ENCODE results near the gene JAM2. TPM values are rescaled to one million over a fixed set of nuclear protein-coding genes. Genes with fewer than 3 reads are reported as not detected.
"Not testable (repeated sequence)": the region's sequence is repeated elsewhere in the genome, so short reads cannot be mapped to it uniquely, and the experiment has no call there.

The JAM2 gene
- total RNA-seq, 2 donors from 2014 or later = 3.7 to 9.5 TPM

DNA sequence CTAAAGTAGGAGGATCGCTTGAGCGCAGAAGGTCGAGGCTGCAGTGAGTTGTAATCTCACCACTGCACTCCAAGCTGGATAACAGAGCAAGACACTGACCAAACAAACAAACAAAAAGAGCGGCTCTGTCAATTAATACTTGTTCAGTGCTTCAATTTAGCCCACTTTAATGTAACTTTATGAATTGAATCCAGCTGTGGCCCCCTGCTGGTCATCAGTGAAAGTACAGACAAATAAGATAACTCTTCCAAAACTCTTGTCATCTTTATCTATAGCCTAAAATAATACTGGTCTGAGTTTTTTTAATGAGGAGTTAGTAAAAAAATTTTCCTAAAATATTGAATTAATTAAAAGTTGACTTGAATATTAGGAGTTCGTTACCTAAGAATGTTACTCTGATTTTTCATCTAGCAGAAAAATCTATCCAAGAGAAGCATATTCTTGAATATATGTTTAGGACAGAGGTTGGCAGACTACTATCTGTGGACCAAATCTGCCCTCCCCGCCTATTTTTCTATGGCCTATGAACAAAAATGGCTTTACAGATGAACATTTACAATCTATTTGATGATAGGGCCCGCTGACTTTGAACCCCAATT is 69.5 kb downstream of the JAM2 start:
- TF ChIP-seq, protein P1, sequence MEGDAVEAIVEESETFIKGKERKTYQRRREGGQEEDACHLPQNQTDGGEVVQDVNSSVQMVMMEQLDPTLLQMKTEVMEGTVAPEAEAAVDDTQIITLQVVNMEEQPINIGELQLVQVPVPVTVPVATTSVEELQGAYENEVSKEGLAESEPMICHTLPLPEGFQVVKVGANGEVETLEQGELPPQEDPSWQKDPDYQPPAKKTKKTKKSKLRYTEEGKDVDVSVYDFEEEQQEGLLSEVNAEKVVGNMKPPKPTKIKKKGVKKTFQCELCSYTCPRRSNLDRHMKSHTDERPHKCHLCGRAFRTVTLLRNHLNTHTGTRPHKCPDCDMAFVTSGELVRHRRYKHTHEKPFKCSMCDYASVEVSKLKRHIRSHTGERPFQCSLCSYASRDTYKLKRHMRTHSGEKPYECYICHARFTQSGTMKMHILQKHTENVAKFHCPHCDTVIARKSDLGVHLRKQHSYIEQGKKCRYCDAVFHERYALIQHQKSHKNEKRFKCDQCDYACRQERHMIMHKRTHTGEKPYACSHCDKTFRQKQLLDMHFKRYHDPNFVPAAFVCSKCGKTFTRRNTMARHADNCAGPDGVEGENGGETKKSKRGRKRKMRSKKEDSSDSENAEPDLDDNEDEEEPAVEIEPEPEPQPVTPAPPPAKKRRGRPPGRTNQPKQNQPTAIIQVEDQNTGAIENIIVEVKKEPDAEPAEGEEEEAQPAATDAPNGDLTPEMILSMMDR (IDR thresholded peaks at IDR 0.05) = peak; percentile 82
- peak; percentile 32 for DNase-seq
- no peaks in the 10 kb centered on the region for H3K9me3 ChIP-seq
- H3K36me3 ChIP-seq = no peaks in the 10 kb centered on the region
- H3K4me3 ChIP-seq = no peak overlapping the region
- H3K4me1 ChIP-seq = no peaks in the 10 kb centered on the region
- no peak overlapping the region for H3K9ac ChIP-seq (ENCODE audit: low read depth in 2 of 2, low read length in 2 of 2)
- intact Hi-C loops (cut with DNase I) = loop anchor here (2.0 kb wide), 1 partner anchor 100 kb away; no protein-coding TSS in a partner anchor
- H3K27me3 ChIP-seq = no peaks in the 10 kb centered on the region
- H3K27ac ChIP-seq = no peak overlapping the region

DNA sequence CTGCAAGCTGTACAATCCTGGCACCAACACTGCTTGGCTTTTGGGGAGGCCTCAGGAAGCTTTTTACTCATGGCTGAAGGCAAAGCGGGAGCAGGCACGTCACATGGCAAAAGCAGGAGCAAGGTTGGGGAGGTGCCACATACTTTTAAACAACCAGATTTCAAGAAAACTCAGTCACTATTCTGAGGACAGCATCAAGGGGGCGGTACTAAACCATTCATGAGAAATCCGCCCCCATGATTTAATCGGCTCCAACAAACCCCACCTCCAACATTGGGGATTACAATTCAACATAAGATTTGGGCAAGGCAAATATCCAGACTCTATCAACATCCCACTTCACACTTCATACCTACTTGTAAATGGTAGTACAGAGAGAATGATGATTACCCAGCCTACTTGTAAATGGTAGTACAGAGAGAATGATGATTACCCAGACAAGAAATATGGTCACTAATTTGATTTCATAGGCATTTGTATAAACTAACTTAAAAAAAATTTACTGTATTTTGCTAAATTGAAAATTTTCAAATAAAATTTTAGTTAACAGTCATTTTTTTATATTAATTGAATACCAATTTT is 70.7 kb downstream of the JAM2 start:
- Histone ChIP-seq H3K4me3 (no peak overlapping the region), H3K27me3 (no peaks in the 10 kb centered on the region), H3K27ac (no peak overlapping the region), H3K9ac (ENCODE audit: low read depth in 2 of 2, low read length in 2 of 2) (no peak overlapping the region), H3K36me3 (no peaks in the 10 kb centered on the region), H3K4me1 (no peaks in the 10 kb centered on the region), H3K9me3 (no peaks in the 10 kb centered on the region)
- no peak for DNase-seq
- TF ChIP-seq, protein P1 (IDR thresholded peaks at IDR 0.05) = no peak
- intact Hi-C loops (cut with DNase I) = loop anchor here (2.0 kb wide), 1 partner anchor 101 kb away; no protein-coding TSS in a partner anchor

DNA sequence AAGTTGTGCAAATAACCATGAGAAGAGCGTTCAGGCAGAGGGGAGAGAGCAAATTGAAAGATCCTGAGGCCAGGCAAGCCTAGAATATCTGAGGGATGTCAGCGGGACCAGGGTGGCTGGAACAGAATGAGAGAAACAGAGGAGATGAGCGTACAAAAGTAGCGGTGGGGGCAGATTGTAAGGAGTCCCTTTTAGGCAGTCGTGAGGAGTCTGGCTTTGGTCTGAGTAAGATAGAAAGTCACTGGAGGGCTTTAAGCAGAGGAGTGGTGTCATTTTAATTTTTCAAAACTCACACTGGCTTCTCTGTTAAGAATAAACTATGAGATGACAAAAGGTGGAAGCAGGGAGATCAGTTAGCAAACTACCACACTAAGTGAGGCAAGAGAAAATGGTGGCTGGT is 71.5 kb downstream of the JAM2 start:
- no peak overlapping the region for H3K27ac ChIP-seq
- H3K9me3 ChIP-seq = no peaks in the 10 kb centered on the region
- no peak overlapping the region for H3K9ac ChIP-seq (ENCODE audit: low read depth in 2 of 2, low read length in 2 of 2)
- H3K4me3 ChIP-seq = no peak overlapping the region
- intact Hi-C loops (cut with DNase I) = no loop called here
- DNase-seq = no peak
- TF ChIP-seq, protein P1 (IDR thresholded peaks at IDR 0.05) = no peak
- no peaks in the 10 kb centered on the region for H3K36me3 ChIP-seq
- no peaks in the 10 kb centered on the region for H3K4me1 ChIP-seq
- no peaks in the 10 kb centered on the region for H3K27me3 ChIP-seq

DNA sequence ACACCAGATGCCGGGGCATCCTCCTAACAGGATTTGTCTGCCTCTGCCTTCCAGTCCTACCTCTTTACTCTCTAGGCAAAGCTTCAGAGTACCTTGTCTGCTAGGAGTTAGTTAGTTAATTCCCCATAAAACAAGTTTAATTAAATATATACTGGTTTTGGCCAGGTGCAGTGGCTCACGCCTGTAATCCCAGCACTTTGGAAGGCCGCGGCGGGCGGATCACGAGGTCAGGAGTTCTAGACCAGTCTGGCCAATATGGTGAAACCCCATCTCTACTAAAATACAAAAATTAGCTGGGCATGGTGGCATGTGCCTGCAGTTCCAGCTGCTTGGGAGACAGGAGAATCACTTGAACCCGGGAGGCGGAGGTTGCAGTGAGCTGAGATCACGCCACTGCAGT is 75.0 kb downstream of the JAM2 start:
- H3K27me3 ChIP-seq; H3K4me3 ChIP-seq; intact Hi-C loops (cut with DNase I); H3K4me1 ChIP-seq; H3K36me3 ChIP-seq; H3K9me3 ChIP-seq; H3K9ac ChIP-seq (ENCODE audit: low read depth in 2 of 2, low read length in 2 of 2); DNase-seq; H3K27ac ChIP-seq: not testable (repeated sequence)

DNA sequence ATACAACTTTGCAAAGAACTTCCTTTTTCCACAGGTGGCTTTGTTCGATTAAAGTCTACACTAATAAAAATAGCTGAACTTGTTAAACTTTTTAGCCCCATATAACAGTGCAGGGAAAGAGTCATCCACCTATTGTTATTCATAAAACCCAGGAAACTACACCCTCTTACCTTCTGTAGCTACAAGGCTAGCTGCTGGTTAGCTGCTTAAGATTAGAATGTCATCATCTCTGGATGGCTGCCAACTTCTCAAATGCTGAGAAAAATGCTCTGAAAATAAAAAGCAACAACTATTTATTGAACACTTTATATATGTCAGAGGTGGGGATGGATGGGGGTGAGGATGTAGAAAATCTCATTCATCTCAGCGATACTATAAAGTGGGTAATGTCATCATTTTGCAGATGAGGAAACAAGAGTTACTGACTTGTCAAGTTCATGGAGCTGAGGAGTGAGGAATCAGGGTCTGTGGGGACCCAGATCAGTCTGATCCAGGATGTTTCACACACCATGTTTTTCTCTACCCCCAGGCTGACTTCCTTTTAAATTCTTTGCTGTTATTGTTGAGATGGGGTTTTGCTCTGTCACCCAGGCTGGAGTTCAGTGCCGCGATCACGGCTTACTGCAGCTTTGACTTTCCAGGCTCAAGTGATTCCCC is 78.6 kb downstream of the JAM2 start:
- H3K36me3 ChIP-seq = no peaks in the 10 kb centered on the region
- DNase-seq = no peak
- no peaks in the 10 kb centered on the region for H3K27me3 ChIP-seq
- no peak overlapping the region for H3K4me3 ChIP-seq
- H3K9ac ChIP-seq (ENCODE audit: low read depth in 2 of 2, low read length in 2 of 2) = no peak overlapping the region
- no peak overlapping the region for H3K27ac ChIP-seq
- no peaks in the 10 kb centered on the region for H3K4me1 ChIP-seq
- TF ChIP-seq, protein P1 (IDR thresholded peaks at IDR 0.05) = no peak
- intact Hi-C loops (cut with DNase I) = no loop called here
- H3K9me3 ChIP-seq = no peaks in the 10 kb centered on the region

DNA sequence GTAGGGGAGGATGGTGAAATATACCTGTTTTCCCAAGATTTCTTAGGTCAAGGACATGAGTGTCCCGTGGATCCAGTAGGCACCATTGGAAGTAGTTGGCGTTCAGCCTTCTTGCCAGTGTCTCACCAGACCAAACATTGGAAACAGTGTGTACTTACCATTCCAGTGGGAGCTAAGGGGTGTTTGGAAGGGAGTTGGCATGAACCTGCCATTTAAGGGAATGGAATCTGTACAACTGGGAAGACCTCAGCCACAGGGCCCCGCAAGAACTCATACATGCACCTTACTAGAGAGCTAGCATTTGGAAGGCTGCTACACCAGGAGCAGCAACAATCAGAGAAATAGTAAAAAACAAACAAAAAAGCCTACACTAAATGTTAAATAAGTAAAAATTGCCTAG is 82.9 kb downstream of the JAM2 start:
- no peaks in the 10 kb centered on the region for H3K4me1 ChIP-seq
- TF ChIP-seq, protein P1 (IDR thresholded peaks at IDR 0.05) = no peak
- DNase-seq = no peak
- H3K9me3 ChIP-seq = no peaks in the 10 kb centered on the region
- intact Hi-C loops (cut with DNase I) = no loop called here
- H3K27ac ChIP-seq = no peak overlapping the region
- H3K36me3 ChIP-seq = no peaks in the 10 kb centered on the region
- no peaks in the 10 kb centered on the region for H3K27me3 ChIP-seq
- H3K4me3 ChIP-seq = no peak overlapping the region
- no peak overlapping the region for H3K9ac ChIP-seq (ENCODE audit: low read depth in 2 of 2, low read length in 2 of 2)
